HepG2 (cell line): ENCODE measurements around the gene CMTM5. TPM values are rescaled to one million over a fixed set of nuclear protein-coding genes. Genes with fewer than 3 reads are reported as not detected.

Experiments
- ATAC-seq: fragments of 200-7000 bp; cut with Tn5 transposase; 3 replicates; pipeline ENCODE4 v1.9.1; 2020; ENCODE audit warnings: mild to moderate bottlenecking, moderate library complexity
- BruUV-seq: library from RNA; stranded (reverse); fragments of 400-500 nt; replicated peaks from 2 replicates; lab custom pipeline; 2021; lab: Mats Ljungman, UMichigan
- CTCF ChIA-PET: fragments of 300-600 bp; formaldehyde crosslinking; extraction: SDS; loops from one replicate; lab custom pipeline; 2021; ENCODE audit warnings: low total read pairs, inconsistent platforms, low intra/inter-chr PET ratio; lab: Yijun Ruan, JAX
- POLR2A ChIA-PET: fragments of 350-600 bp; sonication (Branson Sonifier 250); formaldehyde crosslinking; loops from one replicate; lab custom pipeline; 2020; ENCODE audit warnings: antibody characterized with exemption, inconsistent platforms; lab: Yijun Ruan, JAX
- DNase-seq: peaks from one replicate; pipeline ENCODE4 v3.0.0-alpha.2; 2015; ENCODE audit warnings: low spot score
- FAIRE-seq: peaks from 3 replicates; lab custom pipeline; 2011; peaks lifted over from hg19 to GRCh38; lab: Jason Lieb, UNC
- H2AFZ ChIP-seq: one replicate; pipeline ENCODE4 v1.6.1; 2011; ENCODE audit warnings: low read length, inconsistent platforms
- H3K27ac ChIP-seq: fragments of 300-600 bp; 3 replicates; pipeline ENCODE4 v1.8.0; 2011; ENCODE audit warnings: mixed run types, mild to moderate bottlenecking, mixed read lengths, low read length, inconsistent platforms; ENCODE audit not compliant: insufficient read depth; ENCODE audit errors: extremely low read length
- H3K27me3 ChIP-seq, 2 experiments: fragments of 200-600 bp in 1 of 2; 2 replicates in 1 of 2; 3 replicates in 1 of 2; pipeline versions ENCODE4 v1.6.0 to v1.8.0; 2011; ENCODE audit warnings: low read length in 2 of 2, mild to moderate bottlenecking in 2 of 2, moderate library complexity in 2 of 2, inconsistent platforms in 1 of 2; ENCODE audit not compliant: insufficient read depth in 2 of 2, control insufficient read depth in 1 of 2
- H3K36me3 ChIP-seq, 2 experiments: fragments of 200-600 bp in 1 of 2; replicated peaks in 1 of 2; 2 replicates in 1 of 2; 3 replicates in 1 of 2; pipeline versions ENCODE4 v1.5.1 to v1.8.0; 2011; ENCODE audit warnings: low read length in 2 of 2, inconsistent platforms in 1 of 2; ENCODE audit not compliant: insufficient read depth in 2 of 2, control insufficient read depth in 1 of 2
- H3K4me1 ChIP-seq: 2 replicates; pipeline ENCODE4 v1.5.1; 2012; ENCODE audit warnings: low read length, inconsistent platforms; ENCODE audit not compliant: insufficient read depth
- H3K4me2 ChIP-seq: 2 replicates; pipeline ENCODE4 v1.6.0; 2011; ENCODE audit warnings: low read depth, low read length, inconsistent platforms
- H3K4me3 ChIP-seq, 3 experiments: fragments of 200-600 bp in 1 of 3; sonication (generic), shearing (Covaris generic) in 1 of 3; replicated peaks in 1 of 3; 2 replicates each; pipeline ENCODE4 v1.5.1; 2011 to 2016; ENCODE audit warnings: low read length in 3 of 3, inconsistent platforms in 2 of 3, low read depth in 2 of 3, mild to moderate bottlenecking in 2 of 3, control low read depth in 1 of 3, mixed read lengths in 1 of 3; ENCODE audit not compliant: insufficient read depth in 1 of 3
- H3K79me2 ChIP-seq: one replicate; pipeline ENCODE4 v1.6.1; 2011; ENCODE audit warnings: low read length, inconsistent platforms; ENCODE audit not compliant: insufficient read depth
- H3K9ac ChIP-seq: 2 replicates; pipeline ENCODE4 v1.6.0; 2011; ENCODE audit warnings: mild to moderate bottlenecking, low read depth, low read length, inconsistent platforms; ENCODE audit not compliant: insufficient read depth
- H3K9me3 ChIP-seq: 2 replicates; pipeline ENCODE4 v1.5.1; 2012; ENCODE audit warnings: mild to moderate bottlenecking, low read length
- H4K20me1 ChIP-seq: 2 replicates; pipeline ENCODE4 v1.6.0; 2011; ENCODE audit warnings: inconsistent platforms, mild to moderate bottlenecking, low read length, moderate library complexity; ENCODE audit not compliant: insufficient read depth
- ATF7 ChIP-seq, 2 experiments: fragments of 450-650 bp in 1 of 2; sonication (generic) in 1 of 2; formaldehyde crosslinking in 1 of 2; IDR thresholded peaks; 2 replicates each; pipeline versions ENCODE4 v1.4.0 to v1.6.1; 2016 to 2020; ENCODE audit warnings: antibody characterized with exemption in 1 of 2, mild to moderate bottlenecking in 1 of 2, missing genetic modification reagents in 1 of 2
- CREB1 ChIP-seq, 2 experiments: fragments of 450-650 bp in 1 of 2; IDR thresholded peaks; 2 replicates each; pipeline ENCODE4 v1.6.1; 2016 to 2017; ENCODE audit warnings: control low read depth in 1 of 2, mild to moderate bottlenecking in 1 of 2, missing compliant biosample characterization in 1 of 2, missing genetic modification characterization in 1 of 2
- EZH2 ChIP-seq: conservative IDR thresholded peaks from 2 replicates; pipeline ENCODE4 v1.6.1; 2012; ENCODE audit warnings: mild to moderate bottlenecking, low read depth, low read length, moderate library complexity
- GATA4 ChIP-seq: sonication (generic); IDR thresholded peaks from 2 replicates; pipeline ENCODE4 v1.6.1; 2016; ENCODE audit warnings: antibody characterized with exemption, low read depth, borderline replicate concordance
- MTERF4 ChIP-seq: sonication (generic); formaldehyde crosslinking; IDR thresholded peaks from 2 replicates; pipeline ENCODE4 v1.8.0; 2023; ENCODE audit warnings: mild to moderate bottlenecking, missing genetic modification reagents
- NPAS2 ChIP-seq: sonication (generic); formaldehyde crosslinking; IDR thresholded peaks from 2 replicates; pipeline ENCODE4 v1.8.0; 2022; ENCODE audit warnings: mild to moderate bottlenecking, missing genetic modification reagents, borderline replicate concordance
- RNF2 ChIP-seq: fragments of 450-650 bp; conservative IDR thresholded peaks from 2 replicates; pipeline ENCODE4 v1.6.1; 2016; ENCODE audit warnings: low read depth
- TBX2 ChIP-seq: sonication (generic); formaldehyde crosslinking; IDR thresholded peaks from 2 replicates; pipeline ENCODE4 v1.5.0; 2020; ENCODE audit warnings: missing genetic modification reagents, mild to moderate bottlenecking, borderline replicate concordance
- ZBTB4 ChIP-seq: sonication (generic); formaldehyde crosslinking; IDR thresholded peaks from 2 replicates; pipeline ENCODE4 v1.4.0; 2020; ENCODE audit warnings: missing genetic modification reagents, mild to moderate bottlenecking, borderline replicate concordance
- ZNF260 ChIP-seq: sonication (generic); formaldehyde crosslinking; IDR thresholded peaks from 2 replicates; pipeline ENCODE4 v1.4.0; 2020; ENCODE audit warnings: missing genetic modification reagents, low read depth, mild to moderate bottlenecking, borderline replicate concordance
- ZNF274 ChIP-seq: sonication (generic); formaldehyde crosslinking; IDR thresholded peaks from 2 replicates; pipeline ENCODE4 v1.5.1; 2020; ENCODE audit warnings: mild to moderate bottlenecking, missing genetic modification reagents
- ZNF546 ChIP-seq: sonication (generic); formaldehyde crosslinking; conservative IDR thresholded peaks from 2 replicates; pipeline ENCODE4 v1.8.1; 2023; ENCODE audit warnings: mild to moderate bottlenecking, missing genetic modification reagents
- WGBS: methylation state at CpG from one replicate; pipeline ENCODE4 v1.1.6; 2017; ENCODE audit warnings: low lambda C conversion rate; 5-methylcytosine and 5-hydroxymethylcytosine counted together
- in situ Hi-C: cut with HindIII; loops from 2 replicates; pipeline ENCODE4 v1.10.0; 2017; ENCODE audit warnings: low pct_unique_long_range_greater_than_20kb; ENCODE audit not compliant: extremely low pct_ligation_motif_present
- intact Hi-C: fragments of 100-400 bp; cut with micrococcal nuclease; formaldehyde crosslinking; loops from one replicate; pipeline ENCODE4 v1.10.0; 2022; ENCODE audit not compliant: unreplicated experiment
- polyA plus RNA-seq, 8 experiments: library from polyadenylated mRNA; depleted of rRNA in 3 of 8; stranded (reverse) in 7 of 8; unstranded in 1 of 8; fragments of >200 nt; fragmentation: Illumina TruSeq in 4 of 8; extraction: Trizol in 4 of 8; gene quantifications; 2 replicates each; pipeline versions ENCODE4 v1.2.1 to v1.2.3, GENCODE V29; 2011 to 2016; ENCODE audit warnings: low read depth in 4 of 8, missing spikeins in 1 of 8, mixed read lengths in 1 of 8; ENCODE audit not compliant: insufficient read depth in 1 of 8
- total RNA-seq, 5 experiments: library from RNA; depleted of rRNA; stranded (reverse); fragments of >200 nt; fragmentation: Illumina TruSeq; extraction: Trizol; gene quantifications; 2 replicates each; pipeline ENCODE4 v1.2.3, GENCODE V29; 2016; ENCODE audit warnings: low read depth in 1 of 5
- TF ChIP-seq, protein P1 (sequence below): sonication (generic); formaldehyde crosslinking; IDR thresholded peaks from 2 replicates; pipeline ENCODE4 v1.8.1; 2023; ENCODE audit warnings: mild to moderate bottlenecking, missing genetic modification reagents

Gene CMTM5
- total and polyA plus RNA-seq, 2 of the 13 experiments (the other 11 are each of a cell fraction or from before 2014, with no cell fraction given): not detected

DNA sequence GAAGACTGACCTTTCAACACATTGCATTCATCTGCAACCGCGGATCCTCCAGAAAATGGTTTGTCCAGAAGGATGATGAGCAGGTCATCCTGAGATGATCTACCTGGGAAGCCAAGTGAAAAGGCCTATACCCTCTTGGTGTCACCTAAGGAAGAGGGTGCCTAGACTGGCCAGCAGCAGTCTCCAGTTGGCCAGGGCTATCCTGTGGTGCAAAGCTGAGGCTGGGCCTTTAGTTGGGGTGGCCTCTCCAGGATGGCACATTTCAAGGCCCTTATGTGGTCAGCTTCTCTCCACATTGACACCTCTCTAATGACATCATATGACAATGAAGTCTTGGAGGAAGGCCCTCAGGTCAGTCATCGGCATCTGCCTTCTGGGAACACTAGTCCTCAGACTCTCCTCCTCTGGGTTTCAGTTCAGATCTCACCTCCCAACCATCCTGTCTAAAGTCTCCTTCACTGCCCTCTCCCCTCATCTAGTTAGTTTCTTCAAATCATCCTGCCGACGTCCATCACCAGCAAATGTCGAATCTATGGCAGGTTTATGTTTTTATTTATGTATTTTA lies 20.9 kb upstream of the CMTM5 start:
- peaks cover 47 to 95% of the 10 kb centered on the region in 2 experiments for H3K27me3 ChIP-seq
- BruUV-seq: no TSS peak

GRCh38 chr14:23356662-23357061 lies 20.2 kb upstream of the CMTM5 start:
- DNase-seq: no peak
- no peak for TF ChIP-seq ZNF546 (CRISPR knock-in tag)
- TF ChIP-seq, protein P1, sequence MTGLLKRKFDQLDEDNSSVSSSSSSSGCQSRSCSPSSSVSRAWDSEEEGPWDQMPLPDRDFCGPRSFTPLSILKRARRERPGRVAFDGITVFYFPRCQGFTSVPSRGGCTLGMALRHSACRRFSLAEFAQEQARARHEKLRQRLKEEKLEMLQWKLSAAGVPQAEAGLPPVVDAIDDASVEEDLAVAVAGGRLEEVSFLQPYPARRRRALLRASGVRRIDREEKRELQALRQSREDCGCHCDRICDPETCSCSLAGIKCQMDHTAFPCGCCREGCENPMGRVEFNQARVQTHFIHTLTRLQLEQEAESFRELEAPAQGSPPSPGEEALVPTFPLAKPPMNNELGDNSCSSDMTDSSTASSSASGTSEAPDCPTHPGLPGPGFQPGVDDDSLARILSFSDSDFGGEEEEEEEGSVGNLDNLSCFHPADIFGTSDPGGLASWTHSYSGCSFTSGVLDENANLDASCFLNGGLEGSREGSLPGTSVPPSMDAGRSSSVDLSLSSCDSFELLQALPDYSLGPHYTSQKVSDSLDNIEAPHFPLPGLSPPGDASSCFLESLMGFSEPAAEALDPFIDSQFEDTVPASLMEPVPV (CRISPR knock-in tag): no peak
- TF ChIP-seq RNF2: no peak
- no peak for TF ChIP-seq ZBTB4 (CRISPR knock-in tag)
- TF ChIP-seq GATA4: no peak
- TF ChIP-seq ZNF260 (CRISPR knock-in tag): no peak
- no peak for TF ChIP-seq NPAS2 (CRISPR knock-in tag)
- TF ChIP-seq MTERF4 (CRISPR knock-in tag): no peak
- TF ChIP-seq ZNF274 (CRISPR knock-in tag): no peak

More for the DNA sequence above, 20.9 kb upstream of the CMTM5 start:
- Histone ChIP-seq H3K9me3 (no peaks in the 10 kb centered on the region), H3K9ac (no peak overlapping the region), H4K20me1 (no peaks in the 10 kb centered on the region), H3K27ac (no peak overlapping the region), H3K4me1 (peaks cover 27% of the 10 kb centered on the region), H2AFZ (no peak overlapping the region), H3K36me3 (no peaks in the 10 kb centered on the region), H3K4me2 (no peak overlapping the region), H3K79me2 (no peaks in the 10 kb centered on the region), H3K4me3 (no peak overlapping the region)
- TF ChIP-seq CREB1 (IDR thresholded peaks at IDR 0.05) (peak; percentile 69), CREB1 (CRISPR knock-in tag; IDR thresholded peaks at IDR 0.05) (no peak), EZH2 (peak; percentile 93), ATF7 (IDR thresholded peaks at IDR 0.05) (peak; percentile 67), ATF7 (CRISPR knock-in tag; IDR thresholded peaks at IDR 0.05) (no peak), TBX2 (CRISPR knock-in tag) (no peak)
- ChIA-PET CTCF (no interaction called here), POLR2A (no interaction called here)
- in situ Hi-C loops (no loop called here), intact Hi-C loops (no loop called here)
- FAIRE-seq: no peak
- ATAC-seq: no peak
- DNase-seq: no peak
- WGBS: 7% methylated on average over 6 of the region's 6 CpGs

More at GRCh38 chr14:23356662-23357061, 20.2 kb upstream of the CMTM5 start:
- in situ Hi-C loops: no loop called here
- no peak overlapping the region for H2AFZ ChIP-seq
- no TSS peak for BruUV-seq
- intact Hi-C loops: no loop called here
- ChIA-PET POLR2A (interaction anchor here (1.0 kb wide), 1 partner anchor 36 kb away, joined by 3 read pairs; the partner anchor contains the start of gene PABPN1), CTCF (no interaction called here)
- FAIRE-seq: no peak
- no peak overlapping the region for H3K4me2 ChIP-seq
- no peak overlapping the region for H3K9ac ChIP-seq
- no peaks in the 10 kb centered on the region for H4K20me1 ChIP-seq
- ATAC-seq: no peak
- peaks cover 30% of the 10 kb centered on the region for H3K4me1 ChIP-seq
- no peak overlapping the region for H3K4me3 ChIP-seq
- H3K79me2 ChIP-seq: no peaks in the 10 kb centered on the region
- no peaks in the 10 kb centered on the region for H3K9me3 ChIP-seq
- H3K36me3 ChIP-seq: no peaks in the 10 kb centered on the region
- no peak overlapping the region for H3K27ac ChIP-seq
- 5% methylated on average over 4 of the region's 4 CpGs for WGBS
- H3K27me3 ChIP-seq: peaks cover 51 to 95% of the 10 kb centered on the region in 2 experiments
